HG03457 (cell line): ENCODE results near the gene ARHGAP26.

Source experiments
- ATAC-seq: cut with Tn5 transposase; IDR thresholded peaks from one replicate; pipeline ENCODE4 v1.9.1; 2021; ENCODE audit warnings: moderate number of reproducible peaks; ENCODE audit not compliant: unreplicated experiment

ARHGAP26 gene

DNA sequence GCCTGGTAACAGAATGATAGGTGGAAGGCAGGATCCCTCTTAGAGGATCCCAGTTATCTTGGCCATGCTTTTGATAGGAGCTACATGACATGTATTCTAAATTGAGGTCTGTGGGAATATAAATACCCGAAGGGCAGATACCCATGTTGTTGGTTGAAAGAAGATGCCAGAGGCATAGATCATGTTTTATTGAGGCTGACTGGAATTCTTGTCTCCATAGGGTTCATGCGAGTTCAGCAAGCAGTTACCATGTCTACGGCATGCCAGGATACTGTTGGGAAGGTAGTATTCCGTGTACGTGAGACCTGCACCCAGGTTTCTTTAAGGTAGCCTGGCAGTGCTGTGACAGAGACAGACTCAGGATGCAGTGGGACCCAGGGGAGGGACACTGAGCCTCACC is 402.6 kb downstream of the ARHGAP26 start:
- ATAC-seq, result no peak

DNA sequence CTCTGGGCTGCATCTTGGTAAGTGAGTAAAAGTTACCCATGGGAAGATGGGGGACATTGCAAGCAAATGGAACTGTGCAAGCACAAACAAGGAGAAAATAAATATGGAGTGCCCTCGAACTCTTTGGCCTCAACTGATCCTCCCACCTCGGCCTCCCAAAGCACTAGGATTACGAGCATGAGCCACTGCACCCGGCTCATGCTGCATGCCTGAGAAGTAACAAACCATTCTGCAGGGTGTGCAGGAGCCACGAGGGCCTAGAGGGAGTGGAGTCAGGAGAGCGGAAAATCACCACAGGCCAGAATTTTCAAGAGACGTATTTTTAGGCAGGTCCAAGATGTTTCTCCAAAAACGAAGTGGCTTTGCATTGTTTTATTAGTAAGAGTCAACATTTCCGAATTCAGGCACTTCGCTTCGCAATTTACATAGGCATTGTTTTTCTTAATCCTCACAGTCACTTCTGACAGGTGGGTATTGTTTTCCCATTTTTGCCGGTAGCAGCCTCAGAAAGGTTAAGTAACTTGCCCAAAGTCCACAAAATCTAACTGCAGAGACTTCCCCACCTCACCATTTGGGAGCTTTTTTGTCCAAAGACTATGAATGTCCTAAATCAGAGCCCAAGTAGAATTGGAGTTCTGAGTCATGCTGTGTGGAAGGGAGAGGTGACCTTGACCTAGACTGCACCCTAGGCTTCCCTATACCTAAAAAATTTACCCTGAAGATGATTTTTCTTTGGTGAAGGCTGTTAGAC is 403.1 kb downstream of the ARHGAP26 start:
- ATAC-seq, result no peak

DNA sequence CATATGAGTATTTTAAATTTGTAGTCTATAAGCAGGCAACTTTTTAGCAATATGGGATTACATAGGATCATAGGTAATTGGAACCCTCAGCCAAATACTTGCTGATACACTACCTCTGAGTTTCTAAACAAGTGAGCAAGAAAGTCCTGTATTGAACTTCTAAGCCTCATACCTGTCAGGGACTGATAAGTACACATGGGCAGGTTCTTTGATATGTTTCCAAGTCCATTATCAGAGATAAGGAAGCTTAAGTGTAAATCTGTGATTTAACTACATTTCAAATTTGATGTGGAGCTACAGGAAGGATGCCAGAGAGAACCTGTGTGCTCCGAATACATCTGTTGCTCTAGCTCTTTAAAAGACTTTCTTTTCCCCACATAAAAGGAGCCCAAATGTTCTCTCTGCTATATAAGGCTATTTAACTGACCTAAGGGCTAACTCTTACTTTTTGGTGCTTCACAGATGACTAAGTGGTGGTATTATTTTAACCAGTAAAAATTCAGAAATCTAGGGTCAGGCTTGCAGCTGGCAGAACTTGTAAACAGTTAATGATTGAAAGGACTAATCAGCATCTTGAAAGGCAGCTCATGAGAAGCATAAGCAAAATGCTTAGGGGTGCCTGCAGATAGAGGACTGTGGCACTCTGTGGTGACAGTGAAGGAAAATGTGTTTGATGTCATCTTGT is 404.7 kb downstream of the ARHGAP26 start:
- peak; percentile 87 for ATAC-seq

DNA sequence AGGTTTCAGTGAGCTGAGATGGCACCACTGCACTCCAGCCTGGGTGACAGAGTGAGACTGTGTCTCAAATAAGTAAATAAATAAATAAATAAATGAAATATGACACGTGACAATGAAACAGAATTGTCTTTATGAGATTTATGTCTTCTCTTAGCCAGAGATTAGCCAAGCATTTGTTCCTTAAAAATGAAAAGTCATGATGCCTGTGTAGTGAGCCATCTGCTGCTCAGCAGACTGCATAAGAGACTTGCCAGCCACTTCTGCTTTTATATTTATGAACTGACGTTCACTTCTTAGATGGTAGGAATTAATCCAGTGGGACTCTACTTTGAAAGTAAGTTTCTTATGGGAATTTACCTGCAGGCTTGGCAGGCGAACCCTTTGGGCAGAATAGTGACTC is 405.9 kb downstream of the ARHGAP26 start:
- ATAC-seq, result no peak

DNA sequence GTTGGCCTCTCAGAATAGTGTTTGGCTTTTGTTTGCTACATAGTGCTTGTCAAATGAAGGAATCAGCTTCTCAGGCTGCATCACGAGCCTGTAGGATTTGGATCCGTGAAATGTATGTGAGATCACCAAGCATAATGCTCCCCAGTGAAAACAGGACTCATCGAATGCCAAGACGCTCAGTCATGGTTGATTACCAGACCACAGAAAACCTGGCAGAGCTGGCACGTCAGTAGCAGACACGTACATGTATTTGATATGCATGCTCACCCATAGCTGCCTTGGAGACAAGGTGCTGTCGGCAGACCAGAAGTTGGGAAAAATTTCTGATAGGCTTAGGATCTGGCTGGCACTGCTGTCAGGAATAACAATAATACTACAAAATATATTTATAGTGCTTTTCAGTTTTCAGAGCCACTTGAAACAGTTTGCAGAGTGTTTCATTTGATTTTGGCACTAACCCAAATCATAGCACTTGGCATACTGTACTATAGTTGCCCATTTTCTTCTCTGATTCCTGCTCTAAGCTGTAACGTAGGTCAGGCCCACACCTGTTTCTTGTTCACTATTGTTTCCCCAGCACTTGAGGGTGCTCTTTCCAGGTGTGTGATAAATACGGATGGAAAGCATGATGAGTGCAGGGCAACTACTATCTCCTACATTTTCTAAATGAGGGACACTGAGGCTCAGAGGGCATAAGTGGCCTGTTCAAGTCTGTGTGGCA is 407.2 kb downstream of the ARHGAP26 start:
- ATAC-seq, result no peak

DNA sequence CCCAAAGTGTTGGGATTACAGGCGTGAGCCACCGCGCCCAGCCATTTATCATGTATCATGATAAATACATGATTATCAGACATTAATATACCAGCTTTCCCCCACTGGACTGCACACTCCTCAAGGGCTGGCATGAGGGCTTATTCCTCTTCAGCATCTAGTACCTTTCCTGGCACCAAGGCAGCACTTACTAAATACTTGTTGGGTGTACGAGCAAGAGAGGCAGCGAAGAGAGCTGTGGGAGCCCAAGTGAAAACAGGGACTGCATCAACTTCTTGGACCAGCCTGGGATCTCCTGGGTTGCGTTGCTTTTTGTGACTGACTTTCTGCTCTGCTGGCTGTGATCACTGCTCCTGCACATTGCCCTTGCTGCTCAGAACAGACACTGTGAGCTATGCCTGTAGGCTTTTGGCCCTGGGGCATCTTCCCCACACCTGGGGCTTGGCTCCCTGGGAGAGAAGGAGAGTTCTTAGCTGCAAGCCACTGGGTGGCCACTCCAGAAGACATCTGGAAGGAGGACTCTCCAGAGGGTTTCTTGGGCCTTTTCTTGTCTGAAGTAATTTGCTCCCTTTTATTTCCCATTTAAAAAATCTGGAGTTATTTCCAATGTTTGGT is 409.1 kb downstream of the ARHGAP26 start:
- ATAC-seq, result no peak

DNA sequence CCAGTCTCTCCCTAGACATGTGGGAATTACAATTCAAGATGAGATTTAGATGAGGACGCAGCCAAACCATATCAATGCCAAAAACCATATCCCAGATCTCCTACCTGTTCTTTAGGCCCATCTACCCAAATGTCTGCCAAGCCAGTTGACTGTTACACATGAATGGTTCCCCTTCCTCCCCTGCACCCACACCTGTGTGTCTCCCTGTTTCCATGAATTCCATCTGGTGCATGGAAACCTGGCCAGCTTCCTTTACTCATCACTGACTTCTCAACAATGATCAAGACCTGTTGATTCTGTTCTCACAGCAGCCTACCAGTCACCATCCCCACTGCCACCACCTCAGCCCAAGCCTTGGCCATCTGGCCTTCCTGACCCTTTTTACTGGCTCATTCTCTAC is 410.6 kb downstream of the ARHGAP26 start:
- no peak for ATAC-seq

DNA sequence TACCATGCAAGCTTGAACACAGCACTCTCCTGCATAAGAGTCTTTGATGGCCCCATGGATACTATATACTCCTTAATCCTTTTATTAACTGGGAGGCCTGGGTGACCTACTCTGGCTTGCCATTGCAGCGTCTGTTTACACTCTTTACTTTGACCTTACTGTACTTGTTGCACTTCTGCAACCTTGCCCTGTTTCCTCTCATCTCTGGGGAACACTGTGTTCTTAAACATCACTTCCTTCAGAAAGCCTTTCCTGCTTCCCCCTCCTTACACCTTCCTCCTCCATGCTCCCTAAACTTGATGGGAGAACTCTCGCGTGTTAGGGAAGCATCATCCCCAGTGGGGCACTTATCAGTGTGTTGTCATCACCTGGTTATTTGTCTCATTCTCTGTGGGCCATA is 411.0 kb downstream of the ARHGAP26 start:
- ATAC-seq, result no peak

DNA sequence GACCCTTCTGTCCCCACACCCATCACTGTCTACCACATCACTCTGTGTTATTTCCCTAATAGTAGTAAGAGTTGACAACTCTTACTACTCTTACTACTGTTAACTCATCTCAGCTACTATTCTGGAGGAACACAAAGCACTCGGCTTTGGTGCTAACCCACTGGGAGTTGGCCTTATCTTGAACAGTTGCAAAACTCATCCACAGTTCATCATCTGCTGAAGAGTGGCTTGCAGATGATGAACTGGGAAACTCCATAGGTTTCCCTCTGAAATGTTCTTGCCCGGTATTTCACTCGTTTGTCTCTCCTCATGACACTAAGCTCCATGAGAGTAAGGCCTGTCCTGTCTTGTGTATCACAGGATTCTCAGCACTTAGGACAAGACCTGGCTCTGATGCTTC is 411.9 kb downstream of the ARHGAP26 start:
- no peak for ATAC-seq

DNA sequence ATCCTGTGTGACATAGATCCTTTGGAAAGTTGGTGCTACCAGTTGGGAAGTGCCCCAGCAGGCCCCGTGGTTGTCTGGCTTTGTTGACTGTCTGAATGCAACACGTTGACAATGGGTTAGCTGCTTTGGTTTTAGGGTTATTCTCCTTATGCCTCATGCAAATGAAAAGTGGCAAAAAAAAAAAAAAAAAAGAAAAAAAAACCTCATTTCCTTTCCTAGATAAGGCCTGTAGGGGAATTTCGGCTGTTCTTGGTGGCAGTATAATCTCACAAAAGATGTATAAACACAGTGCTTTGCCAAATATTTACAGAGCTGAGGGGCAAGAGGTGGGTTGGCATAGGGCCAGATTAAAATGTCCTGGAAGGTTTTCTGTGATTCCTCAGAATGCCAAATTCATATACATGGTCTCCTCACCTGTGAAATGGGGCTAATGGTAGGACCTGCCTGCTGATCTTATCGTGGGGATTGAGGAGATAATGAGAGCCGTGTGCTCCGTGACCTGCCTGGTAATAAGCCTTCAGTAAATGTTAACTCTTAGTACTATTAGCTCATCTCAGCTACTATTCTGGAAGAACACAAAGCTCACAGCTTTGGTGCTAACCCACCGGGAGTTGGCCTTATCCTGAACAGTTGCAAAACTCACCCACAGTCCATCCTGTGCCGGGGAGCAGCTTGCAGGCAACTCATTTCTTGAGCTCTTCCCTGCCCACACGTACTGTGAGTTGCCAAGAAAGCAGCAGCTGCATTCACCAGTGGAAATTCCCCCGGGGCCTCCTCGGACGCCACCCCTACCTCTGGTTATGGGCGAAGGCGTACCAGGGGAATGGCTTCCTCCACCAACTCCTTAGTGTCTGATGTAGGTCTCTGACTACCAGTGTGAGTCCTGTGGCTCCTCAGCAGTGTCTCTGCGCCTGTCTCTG is 413.0 kb downstream of the ARHGAP26 start:
- peak; percentile 52 for ATAC-seq

DNA sequence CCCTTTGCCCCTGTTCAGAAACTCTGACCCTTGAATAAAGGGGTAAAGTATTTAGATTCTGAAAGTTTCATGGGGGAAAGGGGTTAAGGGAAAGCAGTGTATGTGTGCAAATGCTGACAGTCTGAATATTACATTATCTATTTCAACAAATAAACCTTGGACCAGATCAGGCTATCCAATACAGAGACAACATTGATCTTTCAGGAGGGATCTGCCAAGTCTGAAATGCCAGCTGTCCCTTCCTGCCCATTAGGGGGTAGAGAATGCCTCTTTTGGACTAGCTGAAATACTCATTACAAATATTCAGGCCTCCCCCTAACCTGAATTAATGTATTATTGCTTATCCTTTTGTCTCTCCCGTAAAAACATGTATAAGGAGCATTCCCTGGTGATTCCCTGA is 413.8 kb downstream of the ARHGAP26 start:
- ATAC-seq, result no peak

DNA sequence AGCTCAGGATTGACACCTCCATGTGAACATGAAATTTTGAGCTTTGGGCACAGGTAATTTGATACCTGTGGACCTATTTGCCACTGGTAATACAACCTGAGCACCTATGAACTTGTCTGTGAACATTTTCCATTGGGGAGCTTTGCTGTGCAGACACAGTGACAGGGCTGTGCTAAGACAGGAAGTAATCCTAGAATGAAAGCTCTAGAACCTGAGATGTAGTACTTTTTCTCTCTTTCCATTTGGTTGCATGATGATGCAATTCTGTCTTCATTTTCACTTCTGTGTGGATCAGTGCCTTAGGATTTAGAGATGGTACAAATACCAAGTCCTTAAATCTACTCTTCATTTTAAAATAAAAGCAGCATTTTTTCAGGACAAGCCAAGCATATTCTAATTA is 416.4 kb downstream of the ARHGAP26 start:
- ATAC-seq, result no peak

DNA sequence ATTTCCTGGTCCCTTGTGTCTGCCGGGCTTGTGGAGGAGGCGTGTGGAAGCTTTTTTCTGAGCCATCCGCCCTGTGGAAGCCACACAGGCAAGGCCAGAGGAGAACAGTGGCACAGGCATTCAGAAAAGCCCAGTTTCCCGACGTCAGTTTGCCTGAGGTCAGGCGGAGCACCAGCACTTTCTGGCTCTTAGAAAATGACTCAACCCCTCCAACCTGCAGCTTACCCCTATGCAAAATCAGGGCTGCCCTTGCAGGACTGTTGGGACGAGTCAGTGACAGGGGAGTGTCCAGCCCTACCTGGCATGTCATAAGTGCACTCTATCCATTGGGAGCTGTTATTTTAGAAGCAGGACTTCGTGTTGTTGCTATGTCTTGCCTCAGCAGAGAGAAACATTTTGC is 417.3 kb downstream of the ARHGAP26 start:
- ATAC-seq, result no peak

DNA sequence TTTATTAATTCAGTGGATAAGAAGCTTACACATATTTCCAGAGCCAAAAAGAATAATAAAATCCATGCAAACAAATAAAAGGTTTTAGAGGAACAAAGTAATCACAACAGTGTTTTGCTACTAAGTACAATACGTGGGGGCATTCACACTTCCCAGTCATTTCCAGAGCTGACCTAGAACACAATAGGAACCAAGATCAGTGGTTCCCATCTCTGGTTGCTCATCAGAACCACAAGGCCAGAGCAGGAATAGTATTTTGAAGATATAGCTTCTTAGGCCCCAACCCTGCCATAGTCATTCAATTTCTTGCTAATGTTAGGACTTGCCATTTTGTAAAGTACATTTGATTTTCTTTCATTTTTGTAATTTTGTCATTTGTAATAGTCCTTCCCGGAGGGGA is 417.9 kb downstream of the ARHGAP26 start:
- no peak for ATAC-seq

DNA sequence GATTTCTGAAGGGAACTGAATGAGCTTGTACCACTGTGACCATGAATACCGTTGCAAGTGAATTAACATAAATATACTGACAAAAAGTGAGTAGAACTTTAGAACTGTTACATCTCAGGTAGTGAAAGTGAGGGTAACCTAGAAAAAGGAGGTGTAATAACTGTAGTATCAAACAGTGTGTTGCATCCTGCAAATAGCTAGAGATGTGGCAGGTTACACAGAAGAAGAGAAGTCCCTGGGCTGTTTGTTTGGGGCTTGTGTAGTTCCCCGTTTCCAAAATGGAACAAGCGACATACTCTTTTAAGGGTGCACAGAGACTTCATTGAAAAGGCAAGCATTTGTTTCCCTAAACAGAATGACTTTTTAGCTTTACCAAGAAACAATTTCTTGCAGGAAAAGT is 418.5 kb downstream of the ARHGAP26 start:
- ATAC-seq, result no peak

DNA sequence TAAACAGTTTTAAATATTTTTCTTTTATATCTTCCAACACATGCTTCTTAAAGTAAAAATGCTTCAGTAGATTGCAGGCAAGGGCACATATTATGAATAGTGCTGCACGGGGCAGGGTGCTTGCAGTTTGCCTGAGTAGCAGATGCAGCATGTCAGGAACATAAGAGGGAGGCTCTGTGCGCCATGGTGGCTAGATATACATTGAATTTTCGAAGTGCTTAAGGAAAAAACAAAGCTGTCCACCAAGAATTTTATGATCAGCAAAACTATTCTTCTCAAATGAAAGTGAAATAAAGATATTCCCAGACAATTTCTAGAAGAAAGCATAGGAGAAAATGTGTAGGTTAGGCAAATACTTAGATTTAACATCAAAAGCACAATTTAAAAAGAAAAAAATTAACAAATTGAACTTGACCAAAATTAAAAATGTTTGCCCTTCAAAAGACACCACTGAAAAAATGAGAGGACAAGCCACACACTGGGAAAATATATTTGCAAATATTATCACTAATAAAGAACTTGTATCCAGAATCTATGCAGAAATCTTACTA is 420.2 kb downstream of the ARHGAP26 start:
- no peak for ATAC-seq

DNA sequence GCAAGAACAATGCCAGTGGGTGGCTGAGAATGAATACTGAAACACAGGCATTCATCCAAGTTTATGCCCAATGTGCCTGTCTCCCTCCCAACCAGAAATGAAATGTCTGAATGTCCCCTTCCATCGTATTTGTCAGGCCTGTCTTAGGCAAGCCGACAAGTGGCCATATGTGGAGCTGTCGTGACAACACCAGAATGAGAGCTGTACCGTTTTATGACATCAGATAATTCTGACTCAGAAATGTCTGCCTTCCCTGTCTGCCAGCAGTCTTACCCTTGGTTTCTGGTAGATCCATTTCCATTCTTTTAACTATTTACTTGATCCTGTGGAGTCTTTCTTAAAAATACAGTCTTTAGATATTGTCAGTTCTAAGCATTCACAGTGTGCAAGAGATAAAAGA is 421.5 kb downstream of the ARHGAP26 start:
- no peak for ATAC-seq

DNA sequence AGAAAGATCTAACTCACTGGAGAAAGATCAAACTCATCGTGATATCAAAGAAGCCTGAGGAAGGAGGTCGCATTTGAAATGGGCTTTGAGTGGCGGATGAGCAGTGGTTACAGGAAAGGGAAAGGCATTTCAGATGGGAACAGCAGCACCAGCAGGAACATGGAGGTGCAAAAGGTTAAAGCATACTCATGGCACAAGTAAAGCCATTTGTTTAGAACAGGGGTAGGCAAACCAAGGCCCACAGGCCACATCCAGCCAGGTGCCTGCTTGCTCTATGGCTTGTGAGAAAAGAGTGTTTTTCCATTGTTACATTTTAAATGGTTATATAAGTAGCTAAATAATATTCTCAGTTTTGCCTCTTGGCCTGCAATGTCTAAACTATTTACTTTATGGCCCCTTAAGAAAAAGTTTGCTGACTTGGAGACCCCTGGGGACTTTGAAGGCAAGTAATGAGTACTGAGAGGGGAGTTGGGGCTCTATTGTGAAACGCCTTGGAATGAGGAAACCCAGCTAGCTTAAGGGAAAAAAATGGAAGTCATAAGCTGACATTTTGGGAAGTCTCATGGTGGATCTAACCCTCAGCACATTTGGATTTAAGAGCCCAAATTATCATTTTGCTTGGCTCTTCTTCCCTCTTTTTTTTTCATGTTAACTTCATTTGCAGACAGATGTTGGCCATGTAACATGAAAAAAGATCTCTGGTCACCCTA is 422.2 kb downstream of the ARHGAP26 start:
- ATAC-seq, result no peak

DNA sequence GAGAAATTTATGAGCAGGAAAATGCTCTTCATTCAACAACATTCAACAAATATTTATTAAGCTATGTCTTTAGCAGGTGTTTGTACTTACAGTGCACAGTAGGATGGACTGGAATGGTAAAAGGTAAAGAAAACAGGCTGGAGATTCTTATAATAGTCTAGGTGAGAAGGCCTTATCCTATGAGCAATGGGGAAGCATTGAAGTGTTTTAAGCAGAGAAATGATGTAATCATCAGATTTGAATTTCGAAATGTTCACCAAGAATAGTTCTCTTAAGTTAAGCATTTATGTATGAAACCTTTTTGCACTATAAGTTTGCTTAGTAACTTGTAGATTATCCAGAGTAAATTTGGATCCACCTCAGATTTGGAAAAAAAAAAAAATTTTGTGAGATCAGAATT is 424.0 kb downstream of the ARHGAP26 start:
- no peak for ATAC-seq

DNA sequence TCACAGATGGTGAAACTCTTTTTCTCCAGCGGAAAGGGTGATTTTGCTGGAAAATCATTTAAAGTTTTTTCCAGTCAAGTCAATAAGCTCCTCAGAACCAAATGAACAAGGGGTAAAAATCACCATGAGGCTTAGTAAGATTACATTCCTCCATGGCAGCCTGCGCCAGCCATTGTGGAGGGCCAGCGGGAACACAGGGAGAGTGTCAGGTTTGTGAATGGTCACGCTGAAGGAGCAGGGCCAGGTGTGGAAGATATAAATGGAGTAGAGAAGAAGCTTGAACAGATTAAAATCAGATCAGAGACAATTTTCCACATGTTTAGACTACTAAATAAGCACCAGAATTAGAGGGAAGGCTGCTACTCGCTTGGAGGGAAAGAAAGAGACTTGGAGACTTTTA is 424.5 kb downstream of the ARHGAP26 start:
- ATAC-seq, result no peak
